H1 (cell line): ENCODE measurements around the gene PHGDH. TPM values are rescaled to one million over a fixed set of nuclear protein-coding genes. Genes with fewer than 3 reads are reported as not detected.

ENCODE experiments used
- CTCF ChIA-PET: fragments of 300-600 bp; sonication (Branson Sonifier 250); formaldehyde crosslinking; loops from one replicate; lab custom pipeline; 2021; ENCODE audit not compliant: partially characterized antibody; lab: Charles Lee
- POLR2A ChIA-PET: fragments of 300-600 bp; sonication (Branson Sonifier 250); formaldehyde crosslinking; loops from one replicate; lab custom pipeline; 2021; ENCODE audit warnings: inconsistent platforms; ENCODE audit not compliant: partially characterized antibody; lab: Charles Lee
- DNase-seq, 2 experiments: peaks; one replicate each; pipeline versions ENCODE4 v3.0.0 to v3.0.0-alpha.2; 2010 to 2022; ENCODE audit warnings: low spot score in 2 of 2, low read depth in 1 of 2, mixed read lengths in 1 of 2
- FAIRE-seq: peaks from 2 replicates; lab custom pipeline; 2011; peaks lifted over from hg19 to GRCh38; lab: Jason Lieb, UNC
- H2AFZ ChIP-seq: 2 replicates; pipeline ENCODE4 v1.8.1; 2012; ENCODE audit warnings: low read length, inconsistent platforms
- H2AK5ac ChIP-seq: 2 replicates; pipeline ENCODE4 v1.6.1; 2013; ENCODE audit warnings: low read depth, low read length
- H2BK120ac ChIP-seq: replicated peaks from 2 replicates; pipeline ENCODE3; 2013; ENCODE audit warnings: low read depth, low read length, inconsistent platforms
- H2BK12ac ChIP-seq: 2 replicates; pipeline ENCODE4 v1.6.1; 2013; ENCODE audit warnings: low read depth, low read length
- H2BK15ac ChIP-seq: 2 replicates; pipeline ENCODE4 v1.6.1; 2013; ENCODE audit warnings: low read length
- H2BK20ac ChIP-seq: 2 replicates; pipeline ENCODE4 v1.6.1; 2013; ENCODE audit warnings: low read length
- H2BK5ac ChIP-seq: 2 replicates; pipeline ENCODE4 v1.6.1; 2013; ENCODE audit warnings: low read depth, low read length
- H3K14ac ChIP-seq: 2 replicates; pipeline ENCODE4 v1.6.1; 2013; ENCODE audit warnings: inconsistent platforms; ENCODE audit not compliant: insufficient read length
- H3K18ac ChIP-seq: 2 replicates; pipeline ENCODE4 v1.6.1; 2013; ENCODE audit warnings: low read length; ENCODE audit errors: extremely low read depth
- H3K23ac ChIP-seq: 2 replicates; pipeline ENCODE4 v1.6.1; 2013; ENCODE audit warnings: inconsistent platforms; ENCODE audit not compliant: insufficient read length
- H3K23me2 ChIP-seq: 2 replicates; pipeline ENCODE4 v1.6.1; 2013; ENCODE audit warnings: low read depth, low read length
- H3K27ac ChIP-seq: 2 replicates; pipeline ENCODE4 v1.6.1; 2011; ENCODE audit warnings: low read depth, low read length, inconsistent platforms
- H3K27me3 ChIP-seq, 4 experiments: replicated peaks in 1 of 4; 1 replicate in 1 of 4; 2 replicates in 3 of 4; pipeline versions ENCODE4 v1.6.1 to v1.8.1; 2011 to 2013; ENCODE audit warnings: low read length in 3 of 4, mild to moderate bottlenecking in 3 of 4, inconsistent platforms in 2 of 4, mixed read lengths in 2 of 4, moderate library complexity in 1 of 4; ENCODE audit not compliant: control insufficient read depth in 3 of 4, insufficient read depth in 3 of 4; ENCODE audit errors: extremely low read depth in 1 of 4
- H3K36me3 ChIP-seq, 4 experiments: 2 replicates each; pipeline versions ENCODE4 v1.6.1 to v1.8.1; 2011 to 2013; ENCODE audit warnings: mild to moderate bottlenecking in 4 of 4, low read length in 3 of 4, moderate library complexity in 2 of 4, control low read depth in 1 of 4, inconsistent platforms in 1 of 4; ENCODE audit not compliant: insufficient read depth in 4 of 4, control insufficient read depth in 2 of 4
- H3K4ac ChIP-seq: replicated peaks from 2 replicates; pipeline ENCODE3; 2013; ENCODE audit warnings: low read length, low read depth, mixed read lengths, inconsistent platforms; ENCODE audit not compliant: insufficient read length
- H3K4me1 ChIP-seq, 4 experiments: replicated peaks in 1 of 4; 1 replicate in 1 of 4; 2 replicates in 3 of 4; pipeline versions ENCODE4 v1.6.1 to v1.8.1; 2011 to 2013; ENCODE audit warnings: low read length in 3 of 4, inconsistent platforms in 2 of 4, mixed read lengths in 1 of 4; ENCODE audit not compliant: insufficient read depth in 4 of 4, control insufficient read depth in 3 of 4
- H3K4me2 ChIP-seq, 2 experiments: 2 replicates each; pipeline versions ENCODE4 v1.6.1 to v1.8.1; 2011 to 2013; ENCODE audit warnings: low read depth in 2 of 2, low read length in 2 of 2, control low read depth in 1 of 2, inconsistent platforms in 1 of 2, mild to moderate bottlenecking in 1 of 2; ENCODE audit not compliant: insufficient read depth in 1 of 2
- H3K4me3 ChIP-seq, 4 experiments: fragments of 200-600, 300-600 bp in 1 of 4; sonication (generic), shearing (Covaris generic), sonication (Bioruptor Twin) in 1 of 4; 2 replicates each; pipeline versions ENCODE4 v1.5.1 to v1.8.1; 2011 to 2016; ENCODE audit warnings: low read length in 4 of 4, low read depth in 3 of 4, control low read depth in 2 of 4, inconsistent platforms in 2 of 4, mild to moderate bottlenecking in 2 of 4, mixed read lengths in 1 of 4, moderate library complexity in 1 of 4; ENCODE audit not compliant: insufficient read depth in 2 of 4; ENCODE audit errors: extremely low read depth in 1 of 4
- H3K56ac ChIP-seq: replicated peaks from 2 replicates; pipeline ENCODE3; 2013; ENCODE audit warnings: low read depth, mild to moderate bottlenecking, mixed read lengths, low read length, inconsistent platforms; ENCODE audit not compliant: insufficient read length
- H3K79me1 ChIP-seq: 2 replicates; pipeline ENCODE4 v1.6.1; 2013; ENCODE audit warnings: low read depth, low read length, control low read depth
- H3K79me2 ChIP-seq, 2 experiments: 2 replicates each; pipeline versions ENCODE4 v1.6.1 to v1.8.1; 2012 to 2013; ENCODE audit warnings: low read length in 2 of 2, mild to moderate bottlenecking in 2 of 2, inconsistent platforms in 1 of 2; ENCODE audit not compliant: insufficient read depth in 2 of 2, control insufficient read depth in 1 of 2
- H3K9ac ChIP-seq, 4 experiments: replicated peaks in 1 of 4; 1 replicate in 1 of 4; 2 replicates in 3 of 4; pipeline versions ENCODE4 v1.6.1 to v1.8.1; 2011 to 2013; ENCODE audit warnings: low read depth in 3 of 4, low read length in 3 of 4, control low read depth in 2 of 4, mild to moderate bottlenecking in 2 of 4, moderate library complexity in 2 of 4, inconsistent platforms in 1 of 4; ENCODE audit errors: extremely low read depth in 1 of 4
- H3K9me3 ChIP-seq, 2 experiments: 2 replicates each; pipeline versions ENCODE4 v1.6.1 to v1.8.1; 2012 to 2013; ENCODE audit warnings: mild to moderate bottlenecking in 2 of 2, moderate library complexity in 2 of 2, control low read depth in 1 of 2, inconsistent platforms in 1 of 2, low read depth in 1 of 2, low read length in 1 of 2, mixed read lengths in 1 of 2; ENCODE audit not compliant: insufficient read depth in 2 of 2
- H4K20me1 ChIP-seq, 2 experiments: replicated peaks in 1 of 2; 2 replicates each; pipeline versions ENCODE3 to v1.8.1; 2011 to 2013; ENCODE audit warnings: inconsistent platforms in 2 of 2, low read length in 2 of 2, mild to moderate bottlenecking in 1 of 2; ENCODE audit not compliant: insufficient read depth in 2 of 2, control insufficient read depth in 1 of 2
- H4K5ac ChIP-seq: 2 replicates; pipeline ENCODE4 v1.6.1; 2013; ENCODE audit warnings: low read length, low read depth, mixed read lengths, inconsistent platforms; ENCODE audit not compliant: insufficient read length
- H4K8ac ChIP-seq: 2 replicates; pipeline ENCODE4 v1.8.0; 2013; ENCODE audit warnings: mild to moderate bottlenecking, moderate library complexity, low read length, inconsistent platforms; ENCODE audit not compliant: insufficient read depth; ENCODE audit errors: extremely low read depth
- H4K91ac ChIP-seq: replicated peaks from 2 replicates; pipeline ENCODE3; 2013; ENCODE audit warnings: low read length, mixed read lengths, inconsistent platforms; ENCODE audit not compliant: insufficient read length
- POLR2AphosphoS5 ChIP-seq: IDR thresholded peaks from 2 replicates; pipeline ENCODE4 v1.6.1; 2011; ENCODE audit warnings: low read depth, low read length
- TEAD4 ChIP-seq: IDR thresholded peaks from 2 replicates; pipeline ENCODE4 v1.6.1; 2012; ENCODE audit warnings: low read depth, low read length, inconsistent platforms, mixed read lengths
- polyA plus RNA-seq, 7 experiments: library from polyadenylated mRNA; depleted of rRNA in 3 of 7; stranded (reverse) in 5 of 7; unstranded in 2 of 7; fragments of >200 nt in 5 of 7; fragments of 200-250 nt in 2 of 7; gene quantifications; 1 replicate in 5 of 7; 2 replicates in 1 of 7; 4 replicates in 1 of 7; pipeline versions ENCODE4 v1.2.1 to v1.2.3, GENCODE V29; 2011 to 2013; ENCODE audit warnings: missing spikeins in 2 of 7, mixed read lengths in 2 of 7
- total RNA-seq: library from RNA; stranded (reverse); fragmentation: NEBNext Ultra II Directional; extraction: Animal tissue kit (Norgen Biotek cat#: 25700); gene quantifications from 2 replicates; pipeline ENCODE4 v1.2.1, GENCODE V29; 2021

Gene PHGDH
- total and polyA plus RNA-seq, 2 of the 8 experiments (the other 6 are each of a cell fraction or from before 2014, with no cell fraction given): 358 to 687 TPM

- Histone ChIP-seq H2BK5ac (no peak overlapping the region), H2BK120ac (no peak overlapping the region), H2AK5ac (no peak overlapping the region), H4K5ac (no peak overlapping the region), H3K79me1 (no peaks in the 10 kb centered on the region), H3K14ac (no peak overlapping the region), H3K4me3 (no peak overlapping the region), H3K9ac (no peak overlapping the region), H3K79me2 (no peaks in the 10 kb centered on the region), H3K9me3 (no peaks in the 10 kb centered on the region), H2BK12ac (no peak overlapping the region; the same call in 1 of the 2 replicates), H2BK20ac (no peak overlapping the region; the same call in 1 of the 2 replicates), H3K27me3 (no peaks in the 10 kb centered on the region), H3K23me2 (no peaks in the 10 kb centered on the region), H3K18ac (no peak overlapping the region), H3K4me1 (peaks cover 0 to 16% (median 10%) of the 10 kb centered on the region in 4 experiments; a peak in 6 of 7 replicates), H3K56ac (no peak overlapping the region), H3K27ac (no peak overlapping the region), H3K23ac (no peak overlapping the region), H4K20me1 (no peaks in the 10 kb centered on the region), H3K4me2 (no peak overlapping the region), H2BK15ac (no peak overlapping the region), H2AFZ (no peak overlapping the region), H4K91ac (no peak overlapping the region), H3K4ac (no peak overlapping the region), H4K8ac (no peak overlapping the region), H3K36me3 (no peaks in the 10 kb centered on the region)
- ChIA-PET CTCF (interaction anchor here (0.9 to 3.9 kb wide), 5 partner anchors 13 to 78 kb away, joined by 3 to 47 read pairs (median 4); no protein-coding TSS in a partner anchor), POLR2A (interaction anchor here (0.7 to 5.3 kb wide), 7 partner anchors 8 to 43 kb away, joined by 3 to 132 read pairs (median 3); partner anchors contain the start of gene PHGDH)
- FAIRE-seq (no peak), DNase-seq (no peak)
- TF ChIP-seq POLR2AphosphoS5 (no peak), TEAD4 (peak; percentile 16; the same call in 1 of the 2 replicates)
Measured at GRCh38 chr1:119689511-119689910, 22.2 kb upstream of the PHGDH start.
